Osteocyte (in vitro differentiated cells): ENCODE measurements around the gene IGF2BP1. TPM values are rescaled to one million over a fixed set of nuclear protein-coding genes. Genes with fewer than 3 reads are reported as not detected.
"Not testable (repeated sequence)": the region's sequence is repeated elsewhere in the genome, so short reads cannot be mapped to it uniquely, and the experiment has no call there.

Experiments
- DNase-seq: peaks from one replicate; pipeline ENCODE4 v3.0.0; 2021; ENCODE audit warnings: mixed read lengths; ENCODE audit not compliant: unreplicated experiment; ENCODE audit errors: extremely low spot score
- H3K27ac Mint-ChIP-seq: one replicate; pipeline ENCODE4 v1.8.0; 2021; ENCODE audit warnings: mild to moderate bottlenecking, mixed read lengths; ENCODE audit not compliant: unreplicated experiment
- H3K27me3 Mint-ChIP-seq: one replicate; pipeline ENCODE4 v1.8.0; 2021; ENCODE audit warnings: mixed read lengths; ENCODE audit not compliant: unreplicated experiment
- H3K36me3 Mint-ChIP-seq: one replicate; pipeline ENCODE4 v1.8.0; 2021; ENCODE audit warnings: mixed read lengths; ENCODE audit not compliant: unreplicated experiment
- H3K4me1 Mint-ChIP-seq: one replicate; pipeline ENCODE4 v1.8.0; 2021; ENCODE audit warnings: mixed read lengths; ENCODE audit not compliant: unreplicated experiment
- H3K4me3 Mint-ChIP-seq: one replicate; pipeline ENCODE4 v1.8.0; 2021; ENCODE audit warnings: mild to moderate bottlenecking, moderate library complexity, mixed read lengths; ENCODE audit not compliant: unreplicated experiment
- H3K9me3 Mint-ChIP-seq: one replicate; pipeline ENCODE4 v1.8.0; 2021; ENCODE audit warnings: mixed read lengths; ENCODE audit not compliant: unreplicated experiment
- total RNA-seq: library from RNA; stranded (reverse); gene quantifications from 2 replicates; pipeline ENCODE4 v1.2.1, GENCODE V29; 2021
- TF ChIP-seq, protein P1 (sequence below): fragments of 200-600 bp; sonication (generic); IDR thresholded peaks from 2 replicates; pipeline ENCODE4 v1.5.0; 2021; ENCODE audit warnings: antibody characterized with exemption, mild to moderate bottlenecking, moderate library complexity

IGF2BP1 gene
- total RNA-seq, 1 donor from 2014 or later = 47.6 TPM

DNA sequence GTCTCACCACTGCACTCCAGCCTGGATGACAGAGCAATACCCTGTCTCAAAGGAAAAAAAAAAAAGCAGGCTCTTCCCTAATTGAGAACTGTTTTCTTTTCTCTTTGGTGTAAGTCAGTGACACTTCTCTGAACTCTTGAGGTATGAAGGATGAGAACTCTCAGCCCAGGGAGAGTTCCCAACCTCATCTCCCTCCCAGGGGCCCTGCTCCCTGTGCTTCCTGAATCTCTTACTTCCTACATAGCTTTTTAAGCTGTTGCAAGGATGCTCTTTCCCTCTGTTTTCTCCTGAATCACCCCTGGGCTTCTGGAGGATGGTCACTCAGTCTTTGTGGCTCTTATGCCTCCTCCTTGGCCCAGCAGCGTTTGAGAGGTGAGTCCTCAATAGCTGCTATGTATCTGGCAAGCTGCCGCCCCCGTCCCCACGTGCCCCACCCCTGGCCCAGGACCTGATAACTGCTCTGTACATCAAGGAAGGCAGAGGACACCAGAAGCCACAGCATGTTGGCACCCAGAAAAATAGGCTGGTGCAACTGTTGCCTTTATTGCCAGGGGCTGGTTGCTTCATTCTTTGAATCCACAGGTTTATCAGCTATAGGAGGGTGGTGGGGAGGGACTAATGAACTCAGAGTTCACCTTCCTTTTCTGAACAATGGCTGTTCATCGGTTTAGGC is 24.0 kb downstream of the IGF2BP1 start:
- Mint-ChIP-seq H3K4me1 (peaks cover 51% of the 10 kb centered on the region), H3K27ac (peak overlapping the region; percentile 81), H3K4me3 (no peak overlapping the region), H3K36me3 (no peaks in the 10 kb centered on the region), H3K9me3 (no peaks in the 10 kb centered on the region), H3K27me3 (no peaks in the 10 kb centered on the region)
- TF ChIP-seq, protein P1, sequence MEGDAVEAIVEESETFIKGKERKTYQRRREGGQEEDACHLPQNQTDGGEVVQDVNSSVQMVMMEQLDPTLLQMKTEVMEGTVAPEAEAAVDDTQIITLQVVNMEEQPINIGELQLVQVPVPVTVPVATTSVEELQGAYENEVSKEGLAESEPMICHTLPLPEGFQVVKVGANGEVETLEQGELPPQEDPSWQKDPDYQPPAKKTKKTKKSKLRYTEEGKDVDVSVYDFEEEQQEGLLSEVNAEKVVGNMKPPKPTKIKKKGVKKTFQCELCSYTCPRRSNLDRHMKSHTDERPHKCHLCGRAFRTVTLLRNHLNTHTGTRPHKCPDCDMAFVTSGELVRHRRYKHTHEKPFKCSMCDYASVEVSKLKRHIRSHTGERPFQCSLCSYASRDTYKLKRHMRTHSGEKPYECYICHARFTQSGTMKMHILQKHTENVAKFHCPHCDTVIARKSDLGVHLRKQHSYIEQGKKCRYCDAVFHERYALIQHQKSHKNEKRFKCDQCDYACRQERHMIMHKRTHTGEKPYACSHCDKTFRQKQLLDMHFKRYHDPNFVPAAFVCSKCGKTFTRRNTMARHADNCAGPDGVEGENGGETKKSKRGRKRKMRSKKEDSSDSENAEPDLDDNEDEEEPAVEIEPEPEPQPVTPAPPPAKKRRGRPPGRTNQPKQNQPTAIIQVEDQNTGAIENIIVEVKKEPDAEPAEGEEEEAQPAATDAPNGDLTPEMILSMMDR = no peak
- DNase-seq = no peak

DNA sequence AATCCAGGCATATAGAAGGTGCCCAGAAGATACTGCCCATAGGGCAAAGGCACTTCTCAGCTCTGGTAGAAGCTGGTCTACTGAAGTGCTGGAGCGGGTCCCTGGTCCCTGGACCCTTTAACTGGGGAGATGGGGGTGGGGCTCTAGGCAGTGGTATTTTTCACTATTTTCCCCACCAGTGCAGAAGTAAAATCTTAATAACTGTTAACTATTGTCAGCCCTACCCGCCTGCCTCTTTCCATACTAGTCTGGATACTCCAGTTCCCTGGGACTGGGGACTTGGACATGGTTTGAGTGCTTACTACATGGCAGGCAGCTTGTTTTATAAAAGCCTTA is 24.6 kb downstream of the IGF2BP1 start:
- Mint-ChIP-seq H3K27ac (peak overlapping the region; percentile 81), H3K36me3 (no peaks in the 10 kb centered on the region), H3K27me3 (no peaks in the 10 kb centered on the region), H3K4me3 (no peak overlapping the region), H3K4me1 (peaks cover 47% of the 10 kb centered on the region), H3K9me3 (no peaks in the 10 kb centered on the region)
- TF ChIP-seq, protein P1 = no peak
- DNase-seq = no peak

DNA sequence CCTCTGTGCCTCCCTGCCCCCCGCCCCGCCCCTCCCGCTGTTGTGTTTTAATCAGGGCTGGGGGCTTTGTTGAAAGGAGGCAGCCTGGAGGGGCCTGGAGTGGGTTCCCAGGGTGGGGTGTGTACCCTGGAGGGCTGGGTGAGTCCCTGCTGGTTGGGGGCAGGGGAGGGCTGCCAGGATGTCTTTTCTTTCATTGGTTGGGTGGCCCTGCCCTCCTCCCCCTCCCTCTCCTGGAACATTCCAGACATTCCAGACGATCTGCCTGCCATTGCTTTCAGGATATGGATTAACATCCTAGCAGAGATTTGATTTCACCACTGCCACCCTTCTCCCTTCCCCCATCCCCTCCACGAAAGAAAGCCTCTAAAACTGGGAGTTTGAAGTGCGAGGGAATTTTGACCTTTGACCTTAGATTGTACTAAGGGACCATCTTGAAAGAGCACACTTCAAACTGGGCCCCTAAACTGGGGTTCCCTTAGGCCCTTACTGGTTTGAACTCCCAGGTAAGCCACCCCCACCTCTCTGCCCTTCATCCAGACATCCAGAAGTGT is 25.3 kb downstream of the IGF2BP1 start:
- H3K4me1 Mint-ChIP-seq = peaks cover 42% of the 10 kb centered on the region
- TF ChIP-seq, protein P1 = no peak
- no peaks in the 10 kb centered on the region for H3K27me3 Mint-ChIP-seq
- no peaks in the 10 kb centered on the region for H3K36me3 Mint-ChIP-seq
- DNase-seq = no peak
- H3K9me3 Mint-ChIP-seq = no peaks in the 10 kb centered on the region
- no peak overlapping the region for H3K4me3 Mint-ChIP-seq
- peak overlapping the region; percentile 81 for H3K27ac Mint-ChIP-seq

DNA sequence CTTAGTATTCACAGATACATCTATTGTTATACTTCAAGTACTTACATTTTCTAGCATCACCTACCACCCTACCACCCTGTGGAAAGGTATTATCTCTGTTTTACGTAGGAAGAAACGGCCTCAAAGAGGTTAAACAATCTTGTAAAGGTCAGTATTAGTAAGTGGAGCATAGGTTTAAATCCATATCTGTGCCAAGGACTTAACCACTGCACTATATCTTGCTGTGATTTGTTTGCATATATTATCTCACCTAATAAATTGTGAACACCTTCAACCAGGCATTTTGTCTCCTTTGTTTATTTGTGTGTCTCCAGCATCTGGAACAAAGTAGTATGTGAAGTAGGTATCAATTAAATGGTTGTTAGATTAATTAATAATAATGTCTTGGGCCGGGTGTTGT is 27.3 kb downstream of the IGF2BP1 start:
- TF ChIP-seq, protein P1 = no peak
- H3K36me3 Mint-ChIP-seq = peaks cover 4% of the 10 kb centered on the region
- no peak for DNase-seq
- no peaks in the 10 kb centered on the region for H3K9me3 Mint-ChIP-seq
- no peaks in the 10 kb centered on the region for H3K27me3 Mint-ChIP-seq
- H3K27ac Mint-ChIP-seq = no peak overlapping the region
- H3K4me3 Mint-ChIP-seq = no peak overlapping the region
- peaks cover 34% of the 10 kb centered on the region for H3K4me1 Mint-ChIP-seq

DNA sequence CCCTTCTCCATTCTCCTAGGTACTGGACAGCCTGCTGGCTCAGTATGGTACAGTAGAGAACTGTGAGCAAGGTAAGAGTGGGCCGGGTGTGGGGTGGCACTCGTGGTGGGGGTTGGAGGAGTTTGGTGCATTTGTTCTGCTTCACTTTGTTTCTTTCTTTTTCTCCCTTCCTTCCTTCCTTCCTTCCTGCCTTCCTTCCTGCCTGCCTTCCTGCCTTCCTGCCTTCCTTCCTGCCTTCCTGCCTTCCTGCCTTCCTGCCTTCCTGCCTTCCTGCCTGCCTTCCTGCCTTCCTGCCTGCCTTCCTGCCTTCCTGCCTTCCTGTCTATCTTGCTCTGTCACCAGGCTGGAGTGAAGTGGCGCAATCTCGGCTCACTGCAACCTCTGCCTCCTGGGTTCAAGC is 29.3 kb downstream of the IGF2BP1 start:
- H3K4me1 Mint-ChIP-seq = peaks cover 23% of the 10 kb centered on the region
- H3K36me3 Mint-ChIP-seq, DNase-seq, H3K4me3 Mint-ChIP-seq, H3K27ac Mint-ChIP-seq, H3K9me3 Mint-ChIP-seq, H3K27me3 Mint-ChIP-seq: not testable (repeated sequence)
